Mesendoderm (in vitro differentiated cells): Measurements from ENCODE around the gene KRTAP29-1.
A peak's percentile ranks its signal among the peaks of the same experiment; 100 is the strongest.

ENCODE experiments used
- DNase-seq: peaks from one replicate; pipeline ENCODE4 v3.0.0; 2013
- H2AK5ac ChIP-seq: 2 replicates; pipeline ENCODE4 v1.6.1; 2013; ENCODE audit warnings: low read length, inconsistent platforms
- H2BK120ac ChIP-seq: 2 replicates; pipeline ENCODE4 v1.6.1; 2013; ENCODE audit warnings: low read depth, mild to moderate bottlenecking, low read length, moderate library complexity, mixed read lengths
- H2BK15ac ChIP-seq: replicated peaks from 2 replicates; pipeline ENCODE4 v1.6.1; 2013; ENCODE audit warnings: low read depth, mild to moderate bottlenecking, moderate library complexity
- H2BK5ac ChIP-seq: 2 replicates; pipeline ENCODE4 v1.6.1; 2013; ENCODE audit warnings: low read length, inconsistent platforms
- H3K18ac ChIP-seq: 2 replicates; pipeline ENCODE4 v1.6.1; 2013; ENCODE audit warnings: mild to moderate bottlenecking, low read length, mixed read lengths
- H3K23ac ChIP-seq: one replicate; pipeline ENCODE4 v1.6.1; 2013; ENCODE audit warnings: low read length
- H3K27ac ChIP-seq: 2 replicates; pipeline ENCODE4 v1.5.1; 2013; ENCODE audit warnings: low read depth, mild to moderate bottlenecking, inconsistent platforms, low read length, moderate library complexity
- H3K27me3 ChIP-seq: 2 replicates; pipeline ENCODE4 v1.6.1; 2013; ENCODE audit warnings: low read length, control low read depth, mild to moderate bottlenecking, inconsistent platforms; ENCODE audit not compliant: insufficient read depth, poor library complexity
- H3K36me3 ChIP-seq: 2 replicates; pipeline ENCODE4 v1.6.1; 2013; ENCODE audit warnings: low read length, inconsistent platforms; ENCODE audit not compliant: control insufficient read depth, insufficient read depth
- H3K4ac ChIP-seq: one replicate; pipeline ENCODE4 v1.6.1; 2013; ENCODE audit warnings: low read depth, mild to moderate bottlenecking, low read length, moderate library complexity
- H3K4me1 ChIP-seq: 2 replicates; pipeline ENCODE4 v1.6.1; 2013; ENCODE audit warnings: low read depth, low read length, inconsistent platforms; ENCODE audit not compliant: control insufficient read depth
- H3K4me2 ChIP-seq: 2 replicates; pipeline ENCODE4 v1.6.1; 2013; ENCODE audit warnings: low read length
- H3K4me3 ChIP-seq: 2 replicates; pipeline ENCODE4 v1.5.1; 2013; ENCODE audit warnings: mild to moderate bottlenecking, low read length
- H3K56ac ChIP-seq: one replicate; pipeline ENCODE4 v1.6.1; 2013; ENCODE audit warnings: low read length
- H3K79me1 ChIP-seq: 2 replicates; pipeline ENCODE4 v1.6.1; 2013; ENCODE audit warnings: low read length, inconsistent platforms
- H3K79me2 ChIP-seq: 2 replicates; pipeline ENCODE4 v1.6.1; 2013; ENCODE audit warnings: mild to moderate bottlenecking, low read length; ENCODE audit not compliant: control insufficient read depth, insufficient read depth
- H3K9ac ChIP-seq: 2 replicates; pipeline ENCODE4 v1.6.1; 2013; ENCODE audit warnings: low read length, inconsistent platforms
- H4K5ac ChIP-seq: one replicate; pipeline ENCODE4 v1.6.1; 2013; ENCODE audit warnings: low read length
- H4K8ac ChIP-seq: one replicate; pipeline ENCODE4 v1.6.1; 2013; ENCODE audit warnings: low read depth, mild to moderate bottlenecking, control low read depth, low read length, moderate library complexity
- WGBS: extraction: QIAGEN DNeasy Blood & Tissue Kit; methylation state at CpG from one replicate; pipeline ENCODE4 v1.1.7; 2013; ENCODE audit warnings: low lambda C conversion rate, missing lambda C conversion rate; ENCODE audit not compliant: insufficient coverage; ENCODE audit errors: extremely low coverage; 5-methylcytosine and 5-hydroxymethylcytosine counted together

KRTAP29-1 gene

GRCh38 chr17:41332239-41332638 lies 29.6 kb upstream of the KRTAP29-1 start:
- no peak overlapping the region for H3K23ac ChIP-seq
- DNase-seq, result no peak
- no peak overlapping the region for H3K27ac ChIP-seq
- H2BK15ac ChIP-seq, result no peak overlapping the region
- H3K27me3 ChIP-seq, result no peaks in the 10 kb centered on the region
- H3K4ac ChIP-seq, result no peak overlapping the region
- H3K56ac ChIP-seq, result no peak overlapping the region
- no peaks in the 10 kb centered on the region for H3K79me2 ChIP-seq
- H3K9ac ChIP-seq, result no peak overlapping the region
- H3K18ac ChIP-seq, result no peak overlapping the region
- H3K4me1 ChIP-seq, result peaks cover 2% of the 10 kb centered on the region
- H2BK120ac ChIP-seq, result no peak overlapping the region
- WGBS, result no CpG with 5 or more reads among the region's 2 CpGs
- no peak overlapping the region for H3K4me2 ChIP-seq
- H2AK5ac ChIP-seq, result no peak overlapping the region
- H4K5ac ChIP-seq, result no peak overlapping the region
- no peaks in the 10 kb centered on the region for H3K36me3 ChIP-seq
- no peaks in the 10 kb centered on the region for H3K79me1 ChIP-seq
- no peak overlapping the region for H2BK5ac ChIP-seq
- no peak overlapping the region for H3K4me3 ChIP-seq
- no peak overlapping the region for H4K8ac ChIP-seq

- Histone ChIP-seq H3K56ac (no peak overlapping the region), H4K5ac (no peak overlapping the region), H3K27me3 (no peaks in the 10 kb centered on the region), H3K4me1 (peaks cover 2% of the 10 kb centered on the region), H3K4ac (no peak overlapping the region), H3K79me2 (no peaks in the 10 kb centered on the region), H3K36me3 (no peaks in the 10 kb centered on the region), H2BK120ac (no peak overlapping the region), H3K23ac (no peak overlapping the region), H3K18ac (no peak overlapping the region), H3K9ac (no peak overlapping the region), H2BK5ac (no peak overlapping the region), H3K27ac (no peak overlapping the region), H2BK15ac (no peak overlapping the region), H2AK5ac (no peak overlapping the region), H3K4me2 (no peak overlapping the region), H3K4me3 (no peak overlapping the region), H4K8ac (no peak overlapping the region), H3K79me1 (no peaks in the 10 kb centered on the region)
- no peak for DNase-seq
- no CpG with 5 or more reads among the region's 7 CpGs for WGBS
Observed at GRCh38 chr17:41331606-41332005, 29.0 kb upstream of the KRTAP29-1 start.

GRCh38 chr17:41329279-41329948 lies 26.8 kb upstream of the KRTAP29-1 start:
- Histone ChIP-seq H2AK5ac (no peak overlapping the region), H3K9ac (no peak overlapping the region), H2BK120ac (no peak overlapping the region), H3K79me1 (no peaks in the 10 kb centered on the region), H3K23ac (no peak overlapping the region), H3K4me2 (no peak overlapping the region), H3K56ac (no peak overlapping the region), H2BK5ac (no peak overlapping the region), H3K4me1 (peaks cover 2% of the 10 kb centered on the region), H4K5ac (no peak overlapping the region), H2BK15ac (no peak overlapping the region), H3K27me3 (no peaks in the 10 kb centered on the region), H3K4me3 (no peak overlapping the region), H3K27ac (no peak overlapping the region), H3K4ac (no peak overlapping the region), H3K79me2 (no peaks in the 10 kb centered on the region), H3K36me3 (no peaks in the 10 kb centered on the region), H3K18ac (no peak overlapping the region), H4K8ac (no peak overlapping the region)
- DNase-seq, result peak; percentile 62
- WGBS, result no CpG with 5 or more reads among the region's 13 CpGs

- no peak overlapping the region for H3K23ac ChIP-seq
- no peak overlapping the region for H3K27ac ChIP-seq
- no peak overlapping the region for H3K18ac ChIP-seq
- H3K4ac ChIP-seq, result no peak overlapping the region
- H4K5ac ChIP-seq, result no peak overlapping the region
- H2BK15ac ChIP-seq, result no peak overlapping the region
- H3K79me2 ChIP-seq, result no peaks in the 10 kb centered on the region
- no peak overlapping the region for H2BK120ac ChIP-seq
- H2AK5ac ChIP-seq, result no peak overlapping the region
- WGBS, result no CpG with 5 or more reads among the region's 7 CpGs
- H4K8ac ChIP-seq, result no peak overlapping the region
- H3K36me3 ChIP-seq, result no peaks in the 10 kb centered on the region
- no peaks in the 10 kb centered on the region for H3K4me1 ChIP-seq
- no peaks in the 10 kb centered on the region for H3K79me1 ChIP-seq
- H3K4me3 ChIP-seq, result no peak overlapping the region
- H2BK5ac ChIP-seq, result no peak overlapping the region
- H3K9ac ChIP-seq, result no peak overlapping the region
- no peak overlapping the region for H3K56ac ChIP-seq
- no peak overlapping the region for H3K4me2 ChIP-seq
- DNase-seq, result no peak
- no peaks in the 10 kb centered on the region for H3K27me3 ChIP-seq
Observed at GRCh38 chr17:41328207-41328606, 25.6 kb upstream of the KRTAP29-1 start.

GRCh38 chr17:41327411-41328120 lies 24.9 kb upstream of the KRTAP29-1 start:
- Histone ChIP-seq H3K4ac (no peak overlapping the region), H3K18ac (no peak overlapping the region)

More at GRCh38 chr17:41327411-41328120, 24.9 kb upstream of the KRTAP29-1 start:
- Histone ChIP-seq H2BK15ac (no peak overlapping the region), H2BK5ac (no peak overlapping the region), H3K27ac (no peak overlapping the region), H3K4me2 (no peak overlapping the region), H2AK5ac (no peak overlapping the region), H3K79me2 (no peaks in the 10 kb centered on the region), H3K27me3 (no peaks in the 10 kb centered on the region), H3K4me3 (no peak overlapping the region), H3K9ac (no peak overlapping the region), H3K36me3 (no peaks in the 10 kb centered on the region), H4K8ac (no peak overlapping the region), H3K79me1 (no peaks in the 10 kb centered on the region), H3K4me1 (no peaks in the 10 kb centered on the region), H3K23ac (no peak overlapping the region), H2BK120ac (no peak overlapping the region), H4K5ac (no peak overlapping the region), H3K56ac (no peak overlapping the region)
- DNase-seq, result no peak
- no CpG with 5 or more reads among the region's 8 CpGs for WGBS
